Gastrocnemius medialis (tissue), 4 donors: ENCODE data around the gene GSTM2. TPM values are rescaled to one million over a fixed set of nuclear protein-coding genes. Genes with fewer than 3 reads are reported as not detected.

ENCODE experiments used
- ATAC-seq, 2 donors: fragments of 150-250 bp; one replicate each; pipeline ENCODE4 v1.9.1; 2016
- DNase-seq, 2 donors: peaks; one replicate each; pipeline ENCODE4 v3.0.0-alpha.2; 2019
- H3K27ac ChIP-seq, 4 donors: fragments of 200-600 bp; sonication (generic); 1 replicate in 1 of 4; 2 replicates in 3 of 4; pipeline ENCODE4 v1.5.1; 2016 to 2018; ENCODE audit warnings: mild to moderate bottlenecking in 2 of 4, moderate library complexity in 1 of 4
- H3K27me3 ChIP-seq, 3 donors: fragments of 200-600 bp; sonication (generic) in 2 of 3; 1 replicate in 1 of 3; 2 replicates in 2 of 3; pipeline versions ENCODE4 v1.5.1 to v1.6.0; 2016 to 2019; ENCODE audit warnings: mild to moderate bottlenecking in 1 of 3, moderate library complexity in 1 of 3
- H3K36me3 ChIP-seq, 2 donors: fragments of 200-600 bp; sonication (generic) in 1 of 2; one replicate each; pipeline ENCODE4 v1.5.1; 2017 to 2018
- H3K4me1 ChIP-seq, 2 donors: fragments of 200-600 bp; sonication (generic) in 1 of 2; one replicate each; pipeline ENCODE4 v1.5.1; 2016 to 2017; ENCODE audit warnings: mild to moderate bottlenecking in 2 of 2
- H3K4me3 ChIP-seq, 4 donors: fragments of 200-600 bp; sonication (generic) in 3 of 4; 1 replicate in 1 of 4; 2 replicates in 3 of 4; pipeline ENCODE4 v1.5.1; 2016 to 2019; ENCODE audit warnings: mild to moderate bottlenecking in 2 of 4
- H3K9me3 ChIP-seq, 3 donors: fragments of 200-600 bp; sonication (generic) in 2 of 3; 1 replicate in 1 of 3; 2 replicates in 2 of 3; pipeline ENCODE4 v1.5.1; 2016 to 2019
- POLR2A ChIP-seq, 2 donors: fragments of 450-650 bp; IDR thresholded peaks; one replicate each; pipeline ENCODE4 v1.6.1; 2017; ENCODE audit warnings: antibody characterized with exemption in 2 of 2, mild to moderate bottlenecking in 2 of 2, moderate library complexity in 2 of 2
- in situ Hi-C, 4 donors: fragments of 200-750 bp; cut with MboI; loops; one replicate each; pipeline versions ENCODE4 v1.15.0 to v1.8.0; 2017; ENCODE audit warnings: low sequenced_read_pairs in 4 of 4
- intact Hi-C: fragments of 100-400 bp; cut with DNase I; formaldehyde crosslinking; loops from one replicate; pipeline ENCODE4 v1.15.1; 2023; ENCODE audit warnings: low total_unique reads
- total RNA-seq, 4 donors: library from RNA; depleted of rRNA; stranded (reverse); fragments of >200 nt; gene quantifications; one replicate each; pipeline versions ENCODE4 v1.1.0 to v1.2.3, GENCODE V29; 2016
- TF ChIP-seq, protein P1 (sequence below), 5 experiments: fragments of 450-650 bp in 3 of 5; fragments of 200-600 bp in 2 of 5; sonication (generic) in 2 of 5; IDR thresholded peaks in 4 of 5; conservative IDR thresholded peaks in 1 of 5; 1 replicate in 4 of 5; 2 replicates in 1 of 5; pipeline ENCODE4 v1.5.1; 2016 to 2019; ENCODE audit warnings: antibody characterized with exemption in 5 of 5, mild to moderate bottlenecking in 3 of 5, moderate library complexity in 3 of 5

GSTM2 gene
- total RNA-seq, 4 donors from 2014 or later, result 29.2 to 41.4 (median 39.0) TPM

DNA sequence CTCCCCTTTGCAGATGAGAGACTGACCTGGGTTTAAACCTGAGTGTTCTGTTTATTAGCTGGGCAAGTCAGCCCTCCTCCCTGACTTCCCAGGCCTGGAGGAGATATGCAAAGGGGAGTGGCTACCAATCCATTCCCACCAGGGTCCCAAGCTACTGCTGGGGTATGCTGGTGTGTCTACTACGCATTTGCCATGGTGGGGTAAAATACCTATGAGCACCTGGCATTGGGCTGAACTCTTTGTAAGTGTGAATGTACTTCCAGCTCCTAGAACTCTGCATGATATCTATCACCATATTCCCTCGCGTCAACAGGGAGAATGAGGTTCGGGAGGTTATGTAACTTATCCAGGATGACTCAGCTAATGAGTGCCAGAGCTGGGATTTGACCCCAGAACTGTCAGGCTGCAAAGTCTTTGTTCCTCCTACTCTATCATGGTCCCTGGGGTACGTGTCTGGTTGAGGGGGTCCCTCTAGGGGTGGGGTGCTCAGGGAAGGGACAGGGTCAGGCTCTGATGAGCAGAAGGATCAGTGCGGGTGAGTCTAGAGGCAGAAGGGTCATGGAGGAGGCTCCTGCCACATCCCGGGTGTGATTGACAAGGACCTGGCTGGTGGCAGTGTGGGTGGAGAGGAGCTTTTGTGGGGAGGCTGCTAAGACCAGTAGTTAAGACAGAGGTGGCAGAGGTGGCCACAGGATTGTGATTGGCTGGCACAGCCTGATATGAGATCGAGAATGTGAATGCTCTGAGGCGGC lies 31.5 kb upstream of the GSTM2 start:
- Histone ChIP-seq H3K4me3 (no peak overlapping the region), H3K27me3 (no peaks in the 10 kb centered on the region), H3K4me1 (peaks cover 4 to 10% of the 10 kb centered on the region in 2 donors), H3K36me3 (peaks cover 0 to 2% of the 10 kb centered on the region in 2 donors), H3K27ac (no peak overlapping the region), H3K9me3 (no peaks in the 10 kb centered on the region)
- no peak for DNase-seq
- TF ChIP-seq, protein P1, sequence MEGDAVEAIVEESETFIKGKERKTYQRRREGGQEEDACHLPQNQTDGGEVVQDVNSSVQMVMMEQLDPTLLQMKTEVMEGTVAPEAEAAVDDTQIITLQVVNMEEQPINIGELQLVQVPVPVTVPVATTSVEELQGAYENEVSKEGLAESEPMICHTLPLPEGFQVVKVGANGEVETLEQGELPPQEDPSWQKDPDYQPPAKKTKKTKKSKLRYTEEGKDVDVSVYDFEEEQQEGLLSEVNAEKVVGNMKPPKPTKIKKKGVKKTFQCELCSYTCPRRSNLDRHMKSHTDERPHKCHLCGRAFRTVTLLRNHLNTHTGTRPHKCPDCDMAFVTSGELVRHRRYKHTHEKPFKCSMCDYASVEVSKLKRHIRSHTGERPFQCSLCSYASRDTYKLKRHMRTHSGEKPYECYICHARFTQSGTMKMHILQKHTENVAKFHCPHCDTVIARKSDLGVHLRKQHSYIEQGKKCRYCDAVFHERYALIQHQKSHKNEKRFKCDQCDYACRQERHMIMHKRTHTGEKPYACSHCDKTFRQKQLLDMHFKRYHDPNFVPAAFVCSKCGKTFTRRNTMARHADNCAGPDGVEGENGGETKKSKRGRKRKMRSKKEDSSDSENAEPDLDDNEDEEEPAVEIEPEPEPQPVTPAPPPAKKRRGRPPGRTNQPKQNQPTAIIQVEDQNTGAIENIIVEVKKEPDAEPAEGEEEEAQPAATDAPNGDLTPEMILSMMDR (IDR thresholded peaks at IDR 0.05 in 4 of 5, conservative IDR thresholded peaks at IDR 0.05 in 1 of 5), result no peak
- TF ChIP-seq POLR2A (IDR thresholded peaks at IDR 0.05), result no peak
- no peak for ATAC-seq
- in situ Hi-C loops (loop anchor here in 2 of 4 donors (5.0 to 10.0 kb wide), 2 partner anchors 136 to 348 kb away; partner anchors contain the start of gene AHCYL1 (in 1 of the 2)), intact Hi-C loops (no loop called here)

DNA sequence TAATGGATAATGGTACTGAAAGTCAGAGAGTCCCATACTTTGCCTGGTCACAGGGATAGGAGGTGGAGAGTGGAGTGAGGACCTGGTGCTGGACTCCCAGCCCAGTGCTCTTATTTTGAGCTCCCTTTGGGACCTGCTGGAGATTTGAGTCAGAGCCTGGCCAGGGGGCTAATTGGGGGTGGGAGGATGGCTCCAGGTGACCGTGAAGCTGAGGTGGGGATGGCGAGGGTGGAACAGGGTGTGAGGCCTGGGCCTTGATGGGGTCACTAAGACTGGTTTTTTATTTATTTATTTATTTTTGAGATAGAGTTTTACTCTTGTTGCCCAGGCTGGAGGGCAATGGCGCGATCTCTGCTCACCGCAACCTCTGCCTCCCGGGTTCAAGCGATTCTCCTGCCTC lies 30.4 kb upstream of the GSTM2 start:
- no peak overlapping the region for H3K4me3 ChIP-seq
- ATAC-seq (no peak), DNase-seq (peak in 1 of 2 donors; percentile 4)
- no peaks in the 10 kb centered on the region for H3K9me3 ChIP-seq
- no peak overlapping the region for H3K27ac ChIP-seq
- no peaks in the 10 kb centered on the region for H3K36me3 ChIP-seq
- TF ChIP-seq POLR2A (IDR thresholded peaks at IDR 0.05), result no peak
- intact Hi-C loops (no loop called here), in situ Hi-C loops (loop anchor here in 2 of 4 donors (5.0 to 10.0 kb wide), 2 partner anchors 135 to 347 kb away; partner anchors contain the start of gene AHCYL1 (in 1 of the 2))
- peaks cover 4 to 10% of the 10 kb centered on the region in 2 donors for H3K4me1 ChIP-seq
- H3K27me3 ChIP-seq, result no peaks in the 10 kb centered on the region

- intact Hi-C loops (no loop called here), in situ Hi-C loops (loop anchor here in 2 of 4 donors (5.0 to 10.0 kb wide), 2 partner anchors 133 to 346 kb away; partner anchors contain the start of gene AHCYL1 (in 1 of the 2))
- no peak for DNase-seq
- TF ChIP-seq POLR2A (IDR thresholded peaks at IDR 0.05), result no peak
- TF ChIP-seq, protein P1 (IDR thresholded peaks at IDR 0.05 in 4 of 5, conservative IDR thresholded peaks at IDR 0.05 in 1 of 5), result no peak
- H3K27me3 ChIP-seq, result no peaks in the 10 kb centered on the region
- no peaks in the 10 kb centered on the region for H3K9me3 ChIP-seq
- H3K4me3 ChIP-seq, result no peak overlapping the region
- no peak for ATAC-seq
- peaks cover 10 to 11% of the 10 kb centered on the region in 2 donors for H3K4me1 ChIP-seq
- no peaks in the 10 kb centered on the region for H3K36me3 ChIP-seq
- no peak overlapping the region for H3K27ac ChIP-seq
Measured at GRCh38 chr1:109639063-109639840, 28.6 kb upstream of the GSTM2 start.

DNA sequence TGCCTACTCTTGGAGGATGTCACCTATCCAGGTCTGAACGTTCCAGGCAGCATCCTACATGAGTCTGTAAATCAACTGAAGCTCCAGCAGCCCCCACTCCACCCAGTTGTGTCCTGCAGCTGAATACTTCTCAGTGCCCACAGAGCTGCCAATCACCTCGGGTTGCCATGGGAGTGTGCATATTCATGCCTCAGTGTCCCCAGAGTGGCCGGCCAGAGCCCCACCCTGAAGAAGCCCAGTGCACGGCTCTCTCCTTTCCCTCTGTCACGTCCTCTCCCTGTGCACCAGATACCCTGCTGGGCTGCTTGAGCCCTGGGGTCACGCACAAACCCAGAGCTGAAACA lies 28.0 kb upstream of the GSTM2 start:
- Histone ChIP-seq H3K9me3 (no peaks in the 10 kb centered on the region), H3K27ac (no peak overlapping the region), H3K27me3 (no peaks in the 10 kb centered on the region), H3K4me3 (no peak overlapping the region), H3K36me3 (no peaks in the 10 kb centered on the region), H3K4me1 (peaks cover 10 to 11% of the 10 kb centered on the region in 2 donors)
- ATAC-seq (no peak), DNase-seq (no peak)
- no peak for TF ChIP-seq POLR2A (IDR thresholded peaks at IDR 0.05)
- TF ChIP-seq, protein P1 (IDR thresholded peaks at IDR 0.05 in 4 of 5, conservative IDR thresholded peaks at IDR 0.05 in 1 of 5), result no peak
- in situ Hi-C loops (loop anchor here (5.0 to 10.0 kb wide), 3 partner anchors 132 to 347 kb away; partner anchors contain the start of gene AHCYL1 (in 2 of the 4)), intact Hi-C loops (loop anchor here (1.0 to 5.0 kb wide), 4 partner anchors 62 to 345 kb away; partner anchors contain the start of genes AHCYL1 and GNAI3)
